ENCODE measurements around the gene MESP2.

MESP2 gene

GRCh38 chr15:89776274-89777072, at the start of gene MESP2:
MESP2 (plus strand) TSS chr15:89776332; CDS start chr15:89776358, 26 bp downstream.
- DNase-seq: peak; percentile 20

- no peak for DNase-seq
Measured at GRCh38 chr15:89728254-89728653, 47.9 kb upstream of the MESP2 start.

- no peak for DNase-seq
Measured at GRCh38 chr15:89731275-89731674, 44.9 kb upstream of the MESP2 start.

GRCh38 chr15:89732451-89733172, 43.5 kb upstream of the MESP2 start:
- no peak for DNase-seq

GRCh38 chr15:89735773-89736172, 40.4 kb upstream of the MESP2 start:
- DNase-seq: no peak

- DNase-seq: peak; percentile 46
Measured at GRCh38 chr15:89740137-89740536, 36.0 kb upstream of the MESP2 start.

- DNase-seq: no peak
Measured at GRCh38 chr15:89743011-89743410, 33.1 kb upstream of the MESP2 start.

- DNase-seq: no peak
Measured at GRCh38 chr15:89743594-89743993, 32.5 kb upstream of the MESP2 start.

GRCh38 chr15:89745131-89745530, 31.0 kb upstream of the MESP2 start:
- DNase-seq: no peak

GRCh38 chr15:89745768-89746167, 30.4 kb upstream of the MESP2 start:
- no peak for DNase-seq

GRCh38 chr15:89746386-89746780, 29.7 kb upstream of the MESP2 start:
- DNase-seq: no peak

GRCh38 chr15:89747708-89748682, 28.1 kb upstream of the MESP2 start:
- no peak for DNase-seq

- DNase-seq: no peak
Measured at GRCh38 chr15:89749054-89749453, 27.1 kb upstream of the MESP2 start.

GRCh38 chr15:89749526-89749925, 26.6 kb upstream of the MESP2 start:
- DNase-seq: no peak

GRCh38 chr15:89749951-89750559, 26.1 kb upstream of the MESP2 start:
- peak; percentile 17 for DNase-seq

GRCh38 chr15:89750560-89751542, 25.3 kb upstream of the MESP2 start, which contains the start of gene MESP1:
MESP1 (minus strand) TSS chr15:89751249; CDS start chr15:89751231, 18 bp downstream.
- peak; percentile 58 for DNase-seq

- DNase-seq: no peak
Measured at GRCh38 chr15:89751748-89752147, 24.4 kb upstream of the MESP2 start.

- DNase-seq: no peak
Measured at GRCh38 chr15:89753855-89754254, 22.3 kb upstream of the MESP2 start.

GRCh38 chr15:89754361-89755154, 21.6 kb upstream of the MESP2 start:
- no peak for DNase-seq

- DNase-seq: no peak
Measured at GRCh38 chr15:89755701-89756100, 20.4 kb upstream of the MESP2 start.
